ENCODE results near the gene DNM2. TPM values are rescaled to one million over a fixed set of nuclear protein-coding genes. Genes with fewer than 3 reads are reported as not detected.

The DNM2 gene
- total and polyA plus RNA-seq, 9 of the 15 experiments (the other 6 are each of a cell fraction or from before 2014, with no cell fraction given) = 2.2 to 161 (median 72.6) TPM

DNA sequence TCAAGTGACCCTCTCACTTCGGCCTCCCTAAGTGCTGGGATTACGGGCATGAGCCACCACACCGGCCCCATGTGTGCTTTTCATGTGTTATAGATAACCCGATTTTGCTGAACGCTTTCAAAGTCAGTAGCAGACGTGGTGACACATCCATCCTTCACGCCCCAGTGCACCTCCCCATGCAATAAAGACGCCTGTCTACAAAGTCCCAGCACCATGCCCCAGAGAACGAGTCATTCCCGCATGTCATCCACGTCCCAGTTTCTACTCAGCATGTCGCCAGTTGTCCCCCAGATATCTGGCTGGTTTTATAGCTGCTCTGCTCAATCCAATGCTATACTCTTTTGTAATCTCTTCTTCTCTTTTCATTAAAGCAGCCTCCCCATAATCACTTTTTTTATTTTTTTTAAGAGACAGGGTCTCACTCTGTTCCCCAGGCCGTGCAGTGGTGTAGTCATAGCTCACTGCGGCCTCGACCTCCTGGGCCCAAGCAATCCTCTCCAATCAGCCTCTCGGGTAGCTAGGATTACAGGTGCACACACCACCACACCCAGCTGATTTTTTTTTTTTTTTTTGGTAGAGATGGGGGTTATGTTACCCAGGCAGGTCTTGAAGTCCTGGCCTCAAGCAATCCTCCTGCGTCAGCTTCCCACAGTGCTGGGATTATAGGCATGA, 42.5 kb downstream of the DNM2 start (continued):
- TF ChIP-seq, protein P1, sequence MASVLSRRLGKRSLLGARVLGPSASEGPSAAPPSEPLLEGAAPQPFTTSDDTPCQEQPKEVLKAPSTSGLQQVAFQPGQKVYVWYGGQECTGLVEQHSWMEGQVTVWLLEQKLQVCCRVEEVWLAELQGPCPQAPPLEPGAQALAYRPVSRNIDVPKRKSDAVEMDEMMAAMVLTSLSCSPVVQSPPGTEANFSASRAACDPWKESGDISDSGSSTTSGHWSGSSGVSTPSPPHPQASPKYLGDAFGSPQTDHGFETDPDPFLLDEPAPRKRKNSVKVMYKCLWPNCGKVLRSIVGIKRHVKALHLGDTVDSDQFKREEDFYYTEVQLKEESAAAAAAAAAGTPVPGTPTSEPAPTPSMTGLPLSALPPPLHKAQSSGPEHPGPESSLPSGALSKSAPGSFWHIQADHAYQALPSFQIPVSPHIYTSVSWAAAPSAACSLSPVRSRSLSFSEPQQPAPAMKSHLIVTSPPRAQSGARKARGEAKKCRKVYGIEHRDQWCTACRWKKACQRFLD (CRISPR knock-in tag; IDR thresholded peaks at IDR 0.05) = no peak
- TF ChIP-seq ATF3 (IDR thresholded peaks at IDR 0.05) = peak; percentile 36; the same call in 1 of the 2 replicates
- no peak for TF ChIP-seq ATF3 (CRISPR knock-in tag; conservative IDR thresholded peaks at IDR 0.05)
- TF ChIP-seq NCOR1 (IDR thresholded peaks at IDR 0.05) = no peak
- no peak for TF ChIP-seq TAF9B (IDR thresholded peaks at IDR 0.05; ENCODE audit: partially characterized antibody)

DNA sequence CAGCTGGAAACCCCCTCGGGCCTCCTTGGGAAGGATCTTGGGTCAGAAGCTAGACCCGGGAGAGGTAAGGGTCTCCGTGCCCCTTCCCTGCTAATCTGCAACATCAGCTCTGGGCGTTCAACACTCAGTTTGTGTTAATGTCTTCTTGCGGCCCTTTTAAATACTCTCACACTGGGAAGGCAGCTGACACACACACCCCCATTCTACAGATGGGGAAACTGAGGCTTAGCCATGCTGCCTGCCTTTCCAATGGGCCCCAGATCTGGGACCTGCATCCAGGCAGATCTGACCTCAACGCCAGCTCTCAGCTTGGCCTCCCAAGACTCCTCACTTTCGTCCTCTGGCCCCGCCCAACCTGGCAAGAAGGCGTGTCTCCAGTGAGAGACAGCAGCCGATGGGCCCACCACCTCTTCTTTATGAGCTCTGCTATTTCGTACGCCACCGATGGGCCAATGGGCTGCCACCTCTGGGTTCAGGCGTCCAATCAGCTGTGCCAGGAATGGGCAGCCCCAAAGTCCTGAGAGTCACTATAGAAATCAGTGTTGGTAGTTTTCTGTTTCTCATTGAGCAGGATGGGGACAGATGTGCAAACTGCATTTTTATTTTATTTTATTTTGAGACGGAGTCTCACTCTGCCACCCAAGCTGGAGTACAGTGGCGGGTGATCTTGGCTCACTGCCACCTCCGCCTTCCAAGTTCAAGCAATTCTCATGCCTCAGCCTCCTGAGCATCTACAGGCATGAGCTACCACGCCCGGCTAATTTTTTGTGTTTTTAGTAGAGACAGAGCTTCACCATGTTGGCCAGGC, 43.8 kb downstream of the DNM2 start:
- Histone ChIP-seq H3K4me3 (no peak overlapping the region), H3K4me2 (ENCODE audit: insufficient read depth, low read length) (no peak overlapping the region), H3K4me1 (replicated peaks in 1 of 2; ENCODE audit: control insufficient read depth in 2 of 2, insufficient read depth in 2 of 2, low read length in 2 of 2) (peaks cover 3 to 31% of the 10 kb centered on the region in 2 experiments; a peak in 4 of 5 replicates), H3K27ac (ENCODE audit: extremely low read depth, low read depth, low read length) (no peak overlapping the region), H3K79me2 (ENCODE audit: control insufficient read depth, insufficient read depth, low read length) (peaks cover 76% of the 10 kb centered on the region), H3K9ac (ENCODE audit: insufficient read depth in 1 of 2, low read depth in 2 of 2, low read length in 2 of 2) (peak overlapping the region in 1 of 2 experiments; percentile 45; a peak in 1 of 4 replicates), H2AFZ (ENCODE audit: low read depth, low read length) (no peak overlapping the region), H3K36me3 (ENCODE audit: control insufficient read depth, insufficient read depth, low read length) (peaks cover 59% of the 10 kb centered on the region), H3K9me3 (replicated peaks; ENCODE audit: control insufficient read depth, insufficient read depth, low read depth, low read length) (no peaks in the 10 kb centered on the region), H4K20me1 (replicated peaks; ENCODE audit: control insufficient read depth, insufficient read depth, low read length) (peaks cover 7% of the 10 kb centered on the region; the same call in 1 of the 2 replicates), H3K27me3 (ENCODE audit: control insufficient read depth in 2 of 2, insufficient read depth in 2 of 2, low read length in 2 of 2) (no peaks in the 10 kb centered on the region), H3K9me1 (ENCODE audit: control insufficient read depth, insufficient read depth, low read length) (peaks cover 12% of the 10 kb centered on the region)
- in situ Hi-C loops (cut with MboI) (no loop called here), intact Hi-C loops (cut with micrococcal nuclease) (no loop called here)
- BruUV-seq (replicated peaks) = no TSS peak
- ChIA-PET CTCF (ENCODE audit: low intra/inter-chr PET ratio) (no interaction called here), POLR2A (no interaction called here)
- DNase-seq (ENCODE audit: extremely low read depth in 1 of 4, low spot score in 3 of 4) (no peak), FAIRE-seq (no peak), ATAC-seq (no peak)
- WGBS (ENCODE audit: insufficient coverage, low coverage, missing lambda C conversion rate) = 95% methylated on average over 18 of the region's 19 CpGs
- TF ChIP-seq RFX7 (CRISPR knock-in tag; IDR thresholded peaks at IDR 0.05) = no peak
- TF ChIP-seq, protein P2, sequence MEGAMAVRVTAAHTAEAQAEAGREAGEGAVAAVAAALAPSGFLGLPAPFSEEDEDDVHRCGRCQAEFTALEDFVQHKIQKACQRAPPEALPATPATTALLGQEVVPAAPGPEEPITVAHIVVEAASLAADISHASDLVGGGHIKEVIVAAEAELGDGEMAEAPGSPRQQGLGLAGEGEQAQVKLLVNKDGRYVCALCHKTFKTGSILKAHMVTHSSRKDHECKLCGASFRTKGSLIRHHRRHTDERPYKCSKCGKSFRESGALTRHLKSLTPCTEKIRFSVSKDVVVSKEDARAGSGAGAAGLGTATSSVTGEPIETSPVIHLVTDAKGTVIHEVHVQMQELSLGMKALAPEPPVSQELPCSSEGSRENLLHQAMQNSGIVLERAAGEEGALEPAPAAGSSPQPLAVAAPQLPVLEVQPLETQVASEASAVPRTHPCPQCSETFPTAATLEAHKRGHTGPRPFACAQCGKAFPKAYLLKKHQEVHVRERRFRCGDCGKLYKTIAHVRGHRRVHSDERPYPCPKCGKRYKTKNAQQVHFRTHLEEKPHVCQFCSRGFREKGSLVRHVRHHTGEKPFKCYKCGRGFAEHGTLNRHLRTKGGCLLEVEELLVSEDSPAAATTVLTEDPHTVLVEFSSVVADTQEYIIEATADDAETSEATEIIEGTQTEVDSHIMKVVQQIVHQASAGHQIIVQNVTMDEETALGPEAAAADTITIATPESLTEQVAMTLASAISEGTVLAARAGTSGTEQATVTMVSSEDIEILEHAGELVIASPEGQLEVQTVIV (CRISPR knock-in tag; IDR thresholded peaks at IDR 0.05; ENCODE audit: borderline replicate concordance) = no peak
- TF ChIP-seq RCOR1 (IDR thresholded peaks at IDR 0.05; ENCODE audit: borderline replicate concordance in 1 of 2, low read depth in 2 of 2, low read length in 2 of 2) = no peak
- TF ChIP-seq, protein P3, sequence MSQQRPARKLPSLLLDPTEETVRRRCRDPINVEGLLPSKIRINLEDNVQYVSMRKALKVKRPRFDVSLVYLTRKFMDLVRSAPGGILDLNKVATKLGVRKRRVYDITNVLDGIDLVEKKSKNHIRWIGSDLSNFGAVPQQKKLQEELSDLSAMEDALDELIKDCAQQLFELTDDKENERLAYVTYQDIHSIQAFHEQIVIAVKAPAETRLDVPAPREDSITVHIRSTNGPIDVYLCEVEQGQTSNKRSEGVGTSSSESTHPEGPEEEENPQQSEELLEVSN (IDR thresholded peaks at IDR 0.05; ENCODE audit: borderline replicate concordance in 1 of 2, extremely low read depth in 1 of 2, insufficient read depth in 1 of 2, insufficient read length in 1 of 2, low read depth in 1 of 2, low read length in 1 of 2, poor library complexity in 1 of 2, severe bottlenecking in 1 of 2) = no peak
- peak; percentile 9 for TF ChIP-seq NFYB (IDR thresholded peaks at IDR 0.05; ENCODE audit: extremely low read depth, insufficient read length)
- no peak for TF ChIP-seq ARID2 (IDR thresholded peaks at IDR 0.05)
